CD4-positive, alpha-beta T cell treated with Interleukin-6 for 4 hours (primary cell): Measurements from ENCODE around the gene DNAAF5.

ENCODE experiments used
- DNase-seq: peaks from one replicate; pipeline ENCODE4 v3.0.0-alpha.2; 2020; ENCODE audit warnings: mixed read lengths

DNAAF5 gene

GRCh38 chr7:726084-726853 lies at the start of gene DNAAF5:
Gene DNAAF5, plus strand, starts transcription at chr7:726699. Its CDS starts 22 bp downstream, at chr7:726721.
- DNase-seq: peak; percentile 88

- DNase-seq: no peak
Measured at GRCh38 chr7:676972-677385, 49.5 kb upstream of the DNAAF5 start.

GRCh38 chr7:680411-681127 lies 45.9 kb upstream of the DNAAF5 start:
- DNase-seq: no peak

- no peak for DNase-seq
Measured at GRCh38 chr7:681551-682307, 44.8 kb upstream of the DNAAF5 start.

- DNase-seq: no peak
Measured at GRCh38 chr7:682810-683209, 43.7 kb upstream of the DNAAF5 start.

- no peak for DNase-seq
Measured at GRCh38 chr7:683526-684205, 42.8 kb upstream of the DNAAF5 start.

GRCh38 chr7:684416-684815 lies 42.1 kb upstream of the DNAAF5 start:
- DNase-seq: no peak

- DNase-seq: no peak
Measured at GRCh38 chr7:685540-685939, 41.0 kb upstream of the DNAAF5 start.

GRCh38 chr7:690478-691360 lies 35.8 kb upstream of the DNAAF5 start:
- DNase-seq: no peak

- DNase-seq: no peak
Measured at GRCh38 chr7:691361-692045, 35.0 kb upstream of the DNAAF5 start.

GRCh38 chr7:693280-693679 lies 33.2 kb upstream of the DNAAF5 start:
- no peak for DNase-seq

GRCh38 chr7:696426-696811 lies 30.1 kb upstream of the DNAAF5 start:
- DNase-seq: no peak

GRCh38 chr7:696812-697551 lies 29.5 kb upstream of the DNAAF5 start:
- DNase-seq: no peak

- no peak for DNase-seq
Measured at GRCh38 chr7:698515-699475, 27.7 kb upstream of the DNAAF5 start.

- DNase-seq: no peak
Measured at GRCh38 chr7:699476-700170, 26.9 kb upstream of the DNAAF5 start.

GRCh38 chr7:701086-701671 lies 25.3 kb upstream of the DNAAF5 start:
- DNase-seq: no peak

- no peak for DNase-seq
Measured at GRCh38 chr7:703049-703448, 23.4 kb upstream of the DNAAF5 start.

- DNase-seq: no peak
Measured at GRCh38 chr7:706721-707120, 19.8 kb upstream of the DNAAF5 start.
